RWPE1 (cell line): Measurements from ENCODE around the gene COG1.

Experiments used
- CTCF ChIA-PET: fragments of 350-600 bp; sonication (Branson Sonifier 250); formaldehyde crosslinking; extraction: SDS; loops from one replicate; lab custom pipeline; 2021; lab: Yijun Ruan, JAX
- POLR2A ChIA-PET: fragments of 400-600 bp; formaldehyde crosslinking; extraction: SDS; loops from one replicate; lab custom pipeline; 2020; ENCODE audit warnings: antibody characterized with exemption; ENCODE audit not compliant: low non-redundant PET; lab: Yijun Ruan, JAX
- DNase-seq: peaks from one replicate; pipeline ENCODE4 v3.0.0; 2012; ENCODE audit warnings: low spot score
- H3K27ac ChIP-seq: fragments of 450-650 bp; 2 replicates; pipeline ENCODE4 v1.5.1; 2017
- TF ChIP-seq, protein P1 (sequence below): fragments of 450-650 bp; conservative IDR thresholded peaks from 2 replicates; pipeline ENCODE4 v1.5.1; 2017; ENCODE audit warnings: low read depth, mild to moderate bottlenecking

The COG1 gene

GRCh38 chr17:73215447-73215846 is 22.6 kb downstream of the COG1 start:
- DNase-seq: no peak
- H3K27ac ChIP-seq: no peak overlapping the region
- POLR2A ChIA-PET: no interaction called here
- CTCF ChIA-PET: no interaction called here
- TF ChIP-seq, protein P1, sequence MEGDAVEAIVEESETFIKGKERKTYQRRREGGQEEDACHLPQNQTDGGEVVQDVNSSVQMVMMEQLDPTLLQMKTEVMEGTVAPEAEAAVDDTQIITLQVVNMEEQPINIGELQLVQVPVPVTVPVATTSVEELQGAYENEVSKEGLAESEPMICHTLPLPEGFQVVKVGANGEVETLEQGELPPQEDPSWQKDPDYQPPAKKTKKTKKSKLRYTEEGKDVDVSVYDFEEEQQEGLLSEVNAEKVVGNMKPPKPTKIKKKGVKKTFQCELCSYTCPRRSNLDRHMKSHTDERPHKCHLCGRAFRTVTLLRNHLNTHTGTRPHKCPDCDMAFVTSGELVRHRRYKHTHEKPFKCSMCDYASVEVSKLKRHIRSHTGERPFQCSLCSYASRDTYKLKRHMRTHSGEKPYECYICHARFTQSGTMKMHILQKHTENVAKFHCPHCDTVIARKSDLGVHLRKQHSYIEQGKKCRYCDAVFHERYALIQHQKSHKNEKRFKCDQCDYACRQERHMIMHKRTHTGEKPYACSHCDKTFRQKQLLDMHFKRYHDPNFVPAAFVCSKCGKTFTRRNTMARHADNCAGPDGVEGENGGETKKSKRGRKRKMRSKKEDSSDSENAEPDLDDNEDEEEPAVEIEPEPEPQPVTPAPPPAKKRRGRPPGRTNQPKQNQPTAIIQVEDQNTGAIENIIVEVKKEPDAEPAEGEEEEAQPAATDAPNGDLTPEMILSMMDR: no peak

DNA sequence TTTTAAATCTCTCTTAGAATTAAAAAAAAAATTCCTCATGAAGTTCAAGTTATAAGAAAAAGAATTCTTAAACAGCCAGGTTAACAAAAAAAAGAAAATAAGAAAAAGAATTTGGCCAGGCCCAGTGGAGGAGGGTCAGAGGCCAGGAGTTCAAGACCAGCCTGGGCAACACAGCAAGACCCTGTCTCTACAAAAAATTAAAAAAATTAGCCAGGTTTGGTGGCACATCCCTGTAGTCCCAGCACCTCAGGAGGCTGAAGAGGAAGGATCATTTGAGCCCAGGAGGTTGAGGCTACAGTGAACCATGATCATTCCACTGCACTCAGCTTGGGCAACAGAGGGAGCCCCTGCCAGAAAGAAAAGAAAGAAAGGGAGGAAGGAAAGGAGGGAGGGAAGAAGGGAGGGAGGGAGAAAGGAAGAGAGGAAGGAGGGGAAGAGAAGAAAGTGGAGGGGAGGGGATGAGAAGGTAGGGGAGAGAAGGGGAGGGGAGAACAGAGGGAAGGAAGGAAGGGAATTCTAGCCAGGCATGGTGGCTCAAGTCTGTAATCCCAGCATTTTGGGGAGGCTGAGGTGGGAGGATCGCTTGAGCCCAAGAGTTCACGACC is 30.9 kb downstream of the COG1 start:
- POLR2A ChIA-PET: no interaction called here
- TF ChIP-seq, protein P1: no peak
- no peak overlapping the region for H3K27ac ChIP-seq
- CTCF ChIA-PET: interaction anchor here (0.6 kb wide), 1 partner anchor 206 kb away, joined by 3 read pairs; no protein-coding TSS in a partner anchor
- DNase-seq: no peak

GRCh38 chr17:73224237-73224636 is 31.4 kb downstream of the COG1 start:
- H3K27ac ChIP-seq: no peak overlapping the region
- TF ChIP-seq, protein P1: no peak
- CTCF ChIA-PET: no interaction called here
- POLR2A ChIA-PET: no interaction called here
- DNase-seq: no peak

DNA sequence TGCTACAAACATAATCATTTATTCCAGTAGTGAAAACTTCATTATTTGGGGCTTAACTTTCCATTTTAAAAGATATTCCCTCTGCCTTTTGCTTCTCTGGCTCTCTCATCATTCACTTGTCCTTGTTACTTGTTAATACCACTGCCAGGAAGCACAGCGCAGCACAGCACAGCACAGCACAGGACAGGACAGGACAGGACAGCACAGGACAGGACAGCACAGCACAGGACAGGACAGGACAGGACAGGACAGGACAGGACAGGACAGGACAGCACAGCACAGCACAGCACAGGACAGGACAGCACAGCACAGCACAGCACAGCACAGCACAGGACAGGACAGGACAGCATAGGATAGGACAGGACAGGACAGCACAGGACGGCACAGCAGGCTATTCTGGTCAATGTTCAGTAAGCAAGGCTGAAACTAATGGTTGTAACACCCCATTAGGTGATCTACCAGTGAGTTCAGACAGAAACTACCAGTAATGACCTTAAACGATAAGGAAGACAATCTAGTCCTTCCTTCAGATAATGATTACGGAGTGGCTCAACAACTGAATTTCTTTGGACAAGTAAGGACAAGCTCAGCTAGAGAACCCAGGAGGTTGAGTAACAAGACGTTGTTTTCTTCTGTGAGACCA is 31.9 kb downstream of the COG1 start:
- no peak for DNase-seq
- ChIA-PET POLR2A (no interaction called here), CTCF (no interaction called here)
- TF ChIP-seq, protein P1: no peak
- peak overlapping the region; percentile 59 for H3K27ac ChIP-seq

GRCh38 chr17:73226556-73227172 is 33.8 kb downstream of the COG1 start:
- CTCF ChIA-PET: no interaction called here
- POLR2A ChIA-PET: no interaction called here
- TF ChIP-seq, protein P1: no peak
- DNase-seq: no peak
- H3K27ac ChIP-seq: no peak overlapping the region

DNA sequence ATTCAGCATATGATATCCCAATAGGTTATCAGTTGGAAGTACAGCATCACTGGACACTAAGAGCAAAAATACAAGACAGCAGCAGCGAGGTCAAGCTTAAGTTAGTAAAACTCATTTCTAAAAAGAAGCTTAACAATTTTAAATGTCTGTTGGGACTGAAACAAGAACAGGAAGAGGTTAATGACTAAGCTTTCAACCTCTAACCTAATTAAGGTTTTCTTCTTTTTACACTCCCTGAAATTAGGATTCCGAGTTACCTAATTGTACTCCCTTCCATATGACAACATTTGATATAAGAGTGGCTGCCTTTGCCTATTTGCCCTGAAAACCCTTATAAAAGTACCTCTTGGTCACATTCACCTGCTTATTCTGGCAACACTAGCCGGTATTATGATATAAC is 34.5 kb downstream of the COG1 start:
- CTCF ChIA-PET: no interaction called here
- no peak overlapping the region for H3K27ac ChIP-seq
- no peak for DNase-seq
- POLR2A ChIA-PET: no interaction called here
- TF ChIP-seq, protein P1: no peak
